ENCODE results near the gene MRGPRX3.
A peak's percentile ranks its signal among the peaks of the same experiment; 100 is the strongest.

Gene MRGPRX3

GRCh38 chr11:18132341-18132740, at the start of gene MRGPRX3:
Gene MRGPRX3 (plus strand): TSS chr11:18132571. CDS start chr11:18137203, 4,632 bp downstream.
- H3K4me3 ChIP-seq (ENCODE audit: low read depth, low read length): no peak within 1 kb of the TSS
- no peak for DNase-seq (ENCODE audit: low read depth)
- no peak for TF ChIP-seq CTCF (IDR thresholded peaks at IDR 0.05; ENCODE audit: control insufficient read depth, extremely low read depth, insufficient read depth)

DNA sequence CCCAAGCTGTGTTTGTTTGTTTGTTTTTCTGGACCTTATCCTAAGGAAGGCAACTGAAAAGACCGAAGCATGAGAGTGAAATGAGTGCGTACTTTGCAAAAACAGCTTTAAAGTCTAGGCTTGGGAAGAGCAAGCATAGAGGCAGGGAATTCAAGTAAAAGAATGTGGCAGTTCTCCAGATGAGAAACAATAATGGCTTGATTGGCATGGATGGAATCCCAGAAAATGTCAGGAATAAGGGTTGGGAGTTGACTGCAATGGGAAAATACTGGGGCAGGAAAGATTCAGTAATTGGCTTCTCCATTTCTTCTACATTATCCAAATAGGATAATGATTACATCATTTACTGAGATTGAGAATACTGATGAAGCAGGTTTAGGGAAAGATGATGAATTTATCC, 44.0 kb upstream of the MRGPRX3 start:
- DNase-seq (ENCODE audit: low read depth): no peak
- no peak overlapping the region for H3K4me3 ChIP-seq (ENCODE audit: low read depth, low read length)
- no peak for TF ChIP-seq CTCF (IDR thresholded peaks at IDR 0.05; ENCODE audit: control insufficient read depth, extremely low read depth, insufficient read depth)

DNA sequence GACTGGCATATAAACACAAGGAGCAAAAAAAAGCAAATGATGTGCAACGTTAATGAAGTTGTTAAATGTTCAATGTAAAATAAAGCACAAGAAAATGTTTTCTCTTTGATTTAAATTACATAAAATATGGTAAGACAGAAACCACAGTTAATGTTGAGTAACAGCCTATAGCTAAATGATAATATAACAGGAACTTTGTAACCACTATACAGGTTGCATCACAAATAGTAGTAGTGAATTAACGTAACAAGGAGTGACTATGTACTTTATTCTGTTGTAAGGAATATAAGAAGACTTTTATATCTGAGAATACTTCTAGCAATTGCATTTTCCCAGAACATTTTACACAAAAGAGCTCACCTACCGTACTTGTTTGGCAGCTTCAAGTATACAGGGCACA, 43.4 kb upstream of the MRGPRX3 start:
- no peak overlapping the region for H3K4me3 ChIP-seq (ENCODE audit: low read depth, low read length)
- TF ChIP-seq CTCF (IDR thresholded peaks at IDR 0.05; ENCODE audit: control insufficient read depth, extremely low read depth, insufficient read depth): no peak
- DNase-seq (ENCODE audit: low read depth): no peak

GRCh38 chr11:18091731-18092130, 40.6 kb upstream of the MRGPRX3 start:
- no peak overlapping the region for H3K4me3 ChIP-seq (ENCODE audit: low read depth, low read length)
- TF ChIP-seq CTCF (IDR thresholded peaks at IDR 0.05; ENCODE audit: control insufficient read depth, extremely low read depth, insufficient read depth): no peak
- DNase-seq (ENCODE audit: low read depth): no peak

GRCh38 chr11:18093959-18094358, 38.4 kb upstream of the MRGPRX3 start:
- peak overlapping the region; percentile 14; the same call in 1 of the 2 replicates for H3K4me3 ChIP-seq (ENCODE audit: low read depth, low read length)
- peak; percentile 63 for DNase-seq (ENCODE audit: low read depth)
- TF ChIP-seq CTCF (IDR thresholded peaks at IDR 0.05; ENCODE audit: control insufficient read depth, extremely low read depth, insufficient read depth): no peak

DNA sequence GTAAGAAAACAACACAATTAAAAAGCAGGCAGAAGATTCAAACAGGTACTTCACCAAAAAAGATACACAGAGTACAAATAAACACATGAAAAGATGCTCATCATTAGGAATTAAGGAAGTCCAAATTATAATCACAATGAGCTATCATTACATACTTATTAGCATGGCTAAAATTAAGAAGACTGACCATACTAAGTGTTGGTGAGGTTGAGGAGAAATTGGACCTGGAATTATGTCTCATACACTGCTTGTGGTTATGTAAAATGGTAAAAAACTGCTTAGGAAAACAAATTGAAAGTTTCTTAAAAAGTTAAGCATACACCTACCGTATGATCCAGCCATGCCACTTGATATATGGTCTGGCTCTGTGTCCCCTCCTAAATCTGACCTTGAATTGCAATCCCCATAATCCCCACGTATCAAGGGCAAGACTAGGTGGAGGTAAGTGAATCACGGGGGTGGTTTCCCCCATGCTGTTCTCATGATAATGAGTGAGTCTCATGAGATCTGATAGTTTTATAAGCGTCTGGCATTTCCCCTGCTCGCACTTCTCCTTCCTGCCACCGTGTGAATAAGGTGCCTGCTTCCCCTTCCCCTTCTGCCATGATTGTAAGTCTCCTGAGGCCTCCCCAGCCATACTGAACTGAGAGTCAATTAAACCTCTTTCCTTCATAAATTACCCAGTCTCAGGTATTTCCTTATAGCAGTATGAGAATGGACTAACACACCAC, 31.3 kb upstream of the MRGPRX3 start:
- DNase-seq (ENCODE audit: low read depth): no peak
- no peak for TF ChIP-seq CTCF (IDR thresholded peaks at IDR 0.05; ENCODE audit: control insufficient read depth, extremely low read depth, insufficient read depth)
- H3K4me3 ChIP-seq (ENCODE audit: low read depth, low read length): no peak overlapping the region

All from LNCaP clone FGC (cell line).